Endodermal cell (in vitro differentiated cells): ENCODE measurements around the gene DBT. TPM values are rescaled to one million over a fixed set of nuclear protein-coding genes. Genes with fewer than 3 reads are reported as not detected.
A peak's percentile ranks its signal among the peaks of the same experiment; 100 is the strongest.
"Not testable (repeated sequence)": the region's sequence is repeated elsewhere in the genome, so short reads cannot be mapped to it uniquely, and the experiment has no call there.

Experiments used
- DNase-seq: peaks from one replicate; pipeline ENCODE4 v3.0.0-alpha.2; 2017
- H3K27ac ChIP-seq: 2 replicates; pipeline ENCODE4 v1.5.1; 2013; ENCODE audit warnings: mild to moderate bottlenecking, low read depth, low read length, moderate library complexity
- H3K27me3 ChIP-seq: 2 replicates; pipeline ENCODE4 v1.6.1; 2013; ENCODE audit warnings: mild to moderate bottlenecking, low read length, moderate library complexity; ENCODE audit not compliant: insufficient read depth, control insufficient read depth, poor library complexity, severe bottlenecking
- H3K36me3 ChIP-seq: 2 replicates; pipeline ENCODE4 v1.7.0; 2013; ENCODE audit warnings: mild to moderate bottlenecking, low read length, moderate library complexity; ENCODE audit not compliant: control insufficient read depth, insufficient read depth
- H3K4me1 ChIP-seq: one replicate; pipeline ENCODE4 v1.7.0; 2013; ENCODE audit warnings: low read length; ENCODE audit not compliant: control insufficient read depth, insufficient read depth
- H3K4me3 ChIP-seq: 2 replicates; pipeline ENCODE4 v1.5.1; 2013; ENCODE audit warnings: mild to moderate bottlenecking, low read length, moderate library complexity
- H3K9ac ChIP-seq: 2 replicates; pipeline ENCODE4 v1.6.1; 2013; ENCODE audit warnings: mild to moderate bottlenecking, low read length, moderate library complexity; ENCODE audit not compliant: poor library complexity, severe bottlenecking; ENCODE audit errors: extremely low read depth
- H3K9me3 ChIP-seq: 2 replicates; pipeline ENCODE4 v1.6.1; 2013; ENCODE audit warnings: mild to moderate bottlenecking, low read length, moderate library complexity; ENCODE audit not compliant: control insufficient read depth
- H3K27ac Mint-ChIP-seq: 2 replicates; pipeline ENCODE4 v1.8.0; 2020; ENCODE audit warnings: mixed read lengths
- H3K27me3 Mint-ChIP-seq: 2 replicates; pipeline ENCODE4 v1.8.0; 2021; ENCODE audit warnings: mild to moderate bottlenecking, mixed read lengths; ENCODE audit not compliant: insufficient read depth
- H3K36me3 Mint-ChIP-seq: 2 replicates; pipeline ENCODE4 v1.8.0; 2020; ENCODE audit warnings: low read depth, mixed read lengths
- H3K4me1 Mint-ChIP-seq: 2 replicates; pipeline ENCODE4 v1.8.0; 2020; ENCODE audit warnings: mixed read lengths
- H3K4me3 Mint-ChIP-seq: 2 replicates; pipeline ENCODE4 v1.8.0; 2020; ENCODE audit warnings: mild to moderate bottlenecking, moderate library complexity, mixed read lengths
- H3K9me3 Mint-ChIP-seq: 2 replicates; pipeline ENCODE4 v1.8.0; 2020; ENCODE audit warnings: mild to moderate bottlenecking, mixed read lengths
- CTCF ChIP-seq: fragments of 200-600 bp; sonication (generic); conservative IDR thresholded peaks from 2 replicates; pipeline ENCODE4 v1.5.0; 2021; ENCODE audit warnings: antibody characterized with exemption, mild to moderate bottlenecking
- WGBS, 2 experiments: methylation state at CpG; one replicate each; pipeline versions ENCODE4 v1.1.5 to v1.1.7; 2013; ENCODE audit warnings: missing lambda C conversion rate in 2 of 2, mixed read lengths in 1 of 2; ENCODE audit not compliant: insufficient coverage in 1 of 2, insufficient read length in 1 of 2; 5-methylcytosine and 5-hydroxymethylcytosine counted together
- long read RNA-seq, 4 experiments: library from polyadenylated mRNA in 2 of 4; library from RNA in 1 of 4; library from capped mRNA in 1 of 4; stranded (forward) in 3 of 4; unstranded in 1 of 4; transcript quantifications; one replicate each; pipeline ENCODE4 v2.0.0, GENCODE V29; 2020 to 2021; ENCODE audit warnings: inconsistent platforms in 1 of 4
- polyA plus RNA-seq, 2 experiments: library from polyadenylated mRNA; stranded (reverse); fragments of 50-300 nt; gene quantifications; one replicate each; pipeline ENCODE4 v1.2.3, GENCODE V29; 2013
- total RNA-seq, 2 donors: library from RNA; stranded (reverse); fragmentation: NEBNext Ultra II Directional in 1 of 2; extraction: Animal tissue kit (Norgen Biotek cat#: 25700) in 1 of 2; gene quantifications; 2 replicates in 1 of 2; 3 replicates in 1 of 2; pipeline ENCODE4 v1.2.1, GENCODE V29; 2021

The DBT gene
- total RNA-seq, result 10 to 100 TPM; 23.0 to 24.6 TPM
- 8.0 TPM for polyA plus RNA-seq (2013, experiment 1 of 2)
- polyA plus RNA-seq (2013, experiment 2 of 2), result 7.9 TPM
- long read RNA-seq, experiment 1, full-length matches to known transcripts, result 2 of 6 reads
- long read RNA-seq, experiment 1, partial matches to known transcripts, result 0 of 6 reads
- long read RNA-seq, experiment 1, other reads (novel, unspliced or antisense), result 4 of 6 reads
- long read RNA-seq, experiment 2, full-length matches to known transcripts, result 9 of 21 reads
- long read RNA-seq, experiment 2, partial matches to known transcripts, result 1 of 21 reads
- long read RNA-seq, experiment 2, other reads (novel, unspliced or antisense), result 11 of 21 reads
- long read RNA-seq, experiment 3, full-length matches to known transcripts, result 30 of 33 reads
- long read RNA-seq, experiment 3, partial matches to known transcripts, result 0 of 33 reads
- long read RNA-seq, experiment 3, other reads (novel, unspliced or antisense), result 3 of 33 reads
- long read RNA-seq, experiment 4, partial matches to known transcripts, result 1 of 5 reads
- long read RNA-seq, experiment 4, other reads (novel, unspliced or antisense), result 4 of 5 reads

GRCh38 chr1:100249537-100250257, at the start of gene DBT:
Gene DBT (minus strand): TSS chr1:100249834. CDS start chr1:100249820, 14 bp downstream.
- no peak within 1 kb of the TSS for H3K4me3 Mint-ChIP-seq
- H3K27ac Mint-ChIP-seq, result no peak within 1 kb of the TSS
- WGBS, 2 experiments, result 4 to 15% methylated on average over 8 to 31 of the region's 31 CpGs

GRCh38 chr1:100298512-100298911, 48.9 kb upstream of the DBT start:
- H3K4me3 Mint-ChIP-seq, result no peak overlapping the region
- H3K27ac Mint-ChIP-seq, result no peak overlapping the region
- H3K9me3 Mint-ChIP-seq, result peaks cover 5% of the 10 kb centered on the region
- DNase-seq, result no peak
- Histone ChIP-seq H3K9me3 (no peaks in the 10 kb centered on the region), H3K4me1 (peaks cover 4% of the 10 kb centered on the region), H3K4me3 (no peak overlapping the region), H3K27ac (no peak overlapping the region), H3K9ac (no peak overlapping the region), H3K27me3 (no peaks in the 10 kb centered on the region), H3K36me3 (peaks cover 6% of the 10 kb centered on the region)
- H3K27me3 Mint-ChIP-seq, result peaks cover 24% of the 10 kb centered on the region
- no peak for TF ChIP-seq CTCF
- H3K4me1 Mint-ChIP-seq, result peaks cover 8% of the 10 kb centered on the region
- WGBS, 2 experiments, result 93 to 96% methylated on average over 4 of the region's 4 CpGs
- H3K36me3 Mint-ChIP-seq, result peaks cover 9% of the 10 kb centered on the region

More at GRCh38 chr1:100249537-100250257, at the start of gene DBT:
- peak within 1 kb of the TSS; percentile 75 for H3K27ac ChIP-seq
- Mint-ChIP-seq H3K4me1 (peaks cover 16% of the 10 kb centered on the region), H3K27me3 (no peaks in the 10 kb centered on the region), H3K36me3 (peaks cover 6% of the 10 kb centered on the region), H3K9me3 (no peaks in the 10 kb centered on the region)
- peak; percentile 99 for DNase-seq
- no peaks in the 10 kb centered on the region for H3K36me3 ChIP-seq
- H3K9ac ChIP-seq, result peak within 1 kb of the TSS; percentile 93
- H3K27me3 ChIP-seq, result no peaks in the 10 kb centered on the region
- H3K9me3 ChIP-seq, result no peaks in the 10 kb centered on the region
- H3K4me1 ChIP-seq, result peaks cover 6% of the 10 kb centered on the region
- no peak for TF ChIP-seq CTCF
- peak within 1 kb of the TSS; percentile 99 for H3K4me3 ChIP-seq

- H3K27ac Mint-ChIP-seq, H3K27me3 ChIP-seq, H3K4me1 ChIP-seq, H3K4me3 Mint-ChIP-seq, H3K27me3 Mint-ChIP-seq, H3K4me1 Mint-ChIP-seq, H3K9me3 Mint-ChIP-seq, H3K9me3 ChIP-seq, DNase-seq, H3K4me3 ChIP-seq, H3K27ac ChIP-seq, H3K9ac ChIP-seq: not testable (repeated sequence)
- peaks cover 21% of the 10 kb centered on the region for H3K36me3 ChIP-seq
- H3K36me3 Mint-ChIP-seq, result peaks cover 21% of the 10 kb centered on the region
Observed at GRCh38 chr1:100296997-100297396, 47.4 kb upstream of the DBT start.
